Epithelial cell of proximal tubule (primary cell): ENCODE data around the gene MAFB. TPM values are rescaled to one million over a fixed set of nuclear protein-coding genes. Genes with fewer than 3 reads are reported as not detected.

Experiments
- DNase-seq: peaks from one replicate; pipeline ENCODE4 v3.0.0-alpha.2; 2011; ENCODE audit warnings: low read depth
- H3K4me3 ChIP-seq: 2 replicates; pipeline ENCODE4 v1.5.1; 2011; ENCODE audit warnings: low read depth, mild to moderate bottlenecking, low read length
- CTCF ChIP-seq: conservative IDR thresholded peaks from 2 replicates; pipeline ENCODE4 v1.5.1; 2012; ENCODE audit warnings: low read depth, mild to moderate bottlenecking, low read length
- total RNA-seq: library from RNA; depleted of rRNA; stranded (reverse); fragments of >200 nt; gene quantifications from 2 replicates; pipeline ENCODE4 v1.2.3, GENCODE V29; 2015

The MAFB gene
- total RNA-seq, 1 donor from 2014 or later: 0.12 TPM

- no peak overlapping the region for H3K4me3 ChIP-seq
- TF ChIP-seq CTCF: no peak
- DNase-seq: no peak
Measured at GRCh38 chr20:40682104-40682981, 6.7 kb downstream of the MAFB start.

GRCh38 chr20:40681684-40682083 is 7.4 kb downstream of the MAFB start:
- no peak for DNase-seq
- H3K4me3 ChIP-seq: no peak overlapping the region
- TF ChIP-seq CTCF: no peak

- no peak overlapping the region for H3K4me3 ChIP-seq
- no peak for DNase-seq
- TF ChIP-seq CTCF: no peak
Measured at GRCh38 chr20:40681165-40681564, 7.9 kb downstream of the MAFB start.

GRCh38 chr20:40680161-40680959 is 8.7 kb downstream of the MAFB start:
- H3K4me3 ChIP-seq: no peak overlapping the region
- no peak for DNase-seq
- no peak for TF ChIP-seq CTCF

GRCh38 chr20:40679184-40679583 is 9.9 kb downstream of the MAFB start:
- TF ChIP-seq CTCF: no peak
- no peak for DNase-seq
- H3K4me3 ChIP-seq: no peak overlapping the region

- no peak overlapping the region for H3K4me3 ChIP-seq
- no peak for TF ChIP-seq CTCF
- DNase-seq: no peak
Measured at GRCh38 chr20:40678286-40678875, 10.7 kb downstream of the MAFB start.
